Pancreas (tissue), 10 donors: ENCODE results near the gene PMM2. TPM values are rescaled to one million over a fixed set of nuclear protein-coding genes. Genes with fewer than 3 reads are reported as not detected.

Experiments used
- ATAC-seq, 4 donors: fragments of 200-7000 bp; cut with Tn5 transposase; one replicate each; pipeline versions ENCODE4 v1.8.0 to v1.9.1; 2020; ENCODE audit warnings: mild to moderate bottlenecking in 4 of 4, moderate library complexity in 4 of 4
- DNase-seq, 6 donors: peaks; one replicate each; pipeline ENCODE4 v3.0.0-alpha.2; 2020
- FAIRE-seq: peaks from 2 replicates; lab custom pipeline; 2012; peaks lifted over from hg19 to GRCh38; lab: Jason Lieb, UNC
- H3K27ac ChIP-seq, 4 donors: fragments of 200-600 bp; sonication (generic); 1 replicate in 3 of 4; 2 replicates in 1 of 4; pipeline versions ENCODE4 v1.5.0 to v1.8.0; 2020
- H3K27me3 ChIP-seq, 4 donors: fragments of 200-600 bp; one replicate each; pipeline ENCODE4 v1.8.0; 2021
- H3K36me3 ChIP-seq, 3 donors: fragments of 200-600 bp; sonication (generic) in 1 of 3; one replicate each; pipeline versions ENCODE4 v1.5.0 to v1.8.0; 2020 to 2021
- H3K4me1 ChIP-seq, 3 donors: fragments of 200-600 bp; one replicate each; pipeline ENCODE4 v1.8.0; 2021
- H3K4me3 ChIP-seq, 4 donors: fragments of 200-600 bp; sonication (generic) in 2 of 4; one replicate each; pipeline versions ENCODE4 v1.5.0 to v1.8.0; 2020 to 2021
- H3K9me3 ChIP-seq, 4 donors: fragments of 200-600 bp; one replicate each; pipeline ENCODE4 v1.8.0; 2021
- CTCF ChIP-seq, 4 donors: fragments of 200-600 bp; sonication (generic) in 3 of 4; IDR thresholded peaks; one replicate each; pipeline versions ENCODE4 v1.5.0 to v1.8.0; 2021; ENCODE audit warnings: antibody characterized with exemption in 4 of 4
- WGBS, 2 donors: extraction: QIAGEN DNeasy Blood & Tissue Kit; methylation state at CpG; one replicate each; pipeline ENCODE4 v1.1.7; 2013; 5-methylcytosine and 5-hydroxymethylcytosine counted together
- intact Hi-C, 3 donors: fragments of 100-400 bp; cut with DNase I; formaldehyde crosslinking; loops; one replicate each; pipeline versions ENCODE4 v1.11.1 to v1.14.2; 2022
- polyA plus RNA-seq, 2 donors: library from polyadenylated mRNA; stranded (reverse); fragments of 200-250 nt; gene quantifications; one replicate each; pipeline ENCODE4 v1.2.3, GENCODE V29; 2013
- total RNA-seq, 6 donors: library from RNA; stranded (reverse); fragmentation: NEBNext Ultra II Directional in 4 of 6; extraction: Animal tissue kit (Norgen Biotek cat#: 25700) in 4 of 6; gene quantifications; one replicate each; pipeline versions ENCODE4 v1.2.1 to v1.2.4, GENCODE V29; 2021 to 2023
- donor health status: healthy with polysubstance abuse.
- donor health status: DM: no; HTN: no; CAD: no; lungs with moderate emphysema.
- donor health status: DM: no; HTN: no; CAD: no.
- donor health status: control.
- donor health status: control.
- donor health status: Bipolar disorder and iron deficiency.
- donor health status: DM: yes; HTN: yes; CAD: no.
- donor health status: DM: no; HTN: no; CAD: no.
- donor health status: DM: no; HTN: no; CAD: no.
- donor health status: DM: yes; HTN: yes; CAD: no.

The PMM2 gene
- total and polyA plus RNA-seq, 8 donors, result 19.2 to 40.3 (median 28.7) TPM

- no peak overlapping the region for H3K27ac ChIP-seq
- no peaks in the 10 kb centered on the region for H3K27me3 ChIP-seq
- H3K36me3 ChIP-seq, result peaks cover 4 to 68% (median 41%) of the 10 kb centered on the region in 3 donors
- H3K9me3 ChIP-seq, result no peaks in the 10 kb centered on the region
- 87 to 90% methylated on average over 9 of the region's 9 CpGs for WGBS, 2 donors
- intact Hi-C loops, result no loop called here
- ATAC-seq, result no peak
- no peak overlapping the region for H3K4me3 ChIP-seq
- no peak for FAIRE-seq
- TF ChIP-seq CTCF (IDR thresholded peaks at IDR 0.05), result no peak
- no peaks in the 10 kb centered on the region for H3K4me1 ChIP-seq
- DNase-seq, result peak in 1 of 6 donors; percentile 38
Observed at GRCh38 chr16:8893426-8893825, 95.8 kb downstream of the PMM2 start.

GRCh38 chr16:8893976-8894690 is 96.5 kb downstream of the PMM2 start:
- 87 to 92% methylated on average over 14 of the region's 14 CpGs for WGBS, 2 donors
- no peak for ATAC-seq
- H3K9me3 ChIP-seq, result no peaks in the 10 kb centered on the region
- H3K4me3 ChIP-seq, result no peak overlapping the region
- H3K27me3 ChIP-seq, result no peaks in the 10 kb centered on the region
- H3K36me3 ChIP-seq, result peaks cover 4 to 75% (median 47%) of the 10 kb centered on the region in 3 donors
- H3K4me1 ChIP-seq, result no peaks in the 10 kb centered on the region
- intact Hi-C loops, result no loop called here
- H3K27ac ChIP-seq, result no peak overlapping the region
- no peak for TF ChIP-seq CTCF (IDR thresholded peaks at IDR 0.05)
- no peak for FAIRE-seq
- DNase-seq, result peak in 1 of 6 donors; percentile 27

- no peak overlapping the region for H3K4me3 ChIP-seq
- 94% methylated on average over 21 of the region's 21 CpGs for WGBS, 2 donors
Observed at GRCh38 chr16:8894736-8895334, 97.2 kb downstream of the PMM2 start.

GRCh38 chr16:8898660-8899318 is 101.2 kb downstream of the PMM2 start:
- FAIRE-seq (no peak), DNase-seq (no peak), ATAC-seq (no peak)
- H3K36me3 ChIP-seq, result peaks cover 4 to 95% (median 62%) of the 10 kb centered on the region in 3 donors
- intact Hi-C loops, result no loop called here
- H3K27me3 ChIP-seq, result no peaks in the 10 kb centered on the region
- no peaks in the 10 kb centered on the region for H3K4me1 ChIP-seq
- no peak overlapping the region for H3K27ac ChIP-seq
- WGBS, 2 donors, result 90 to 93% methylated on average over 3 of the region's 3 CpGs
- no peak for TF ChIP-seq CTCF (IDR thresholded peaks at IDR 0.05)
- H3K4me3 ChIP-seq, result no peak overlapping the region
- H3K9me3 ChIP-seq, result no peaks in the 10 kb centered on the region

More at GRCh38 chr16:8894736-8895334, 97.2 kb downstream of the PMM2 start:
- no peak for TF ChIP-seq CTCF (IDR thresholded peaks at IDR 0.05)
- no peak for ATAC-seq
- no peaks in the 10 kb centered on the region for H3K9me3 ChIP-seq
- H3K36me3 ChIP-seq, result peaks cover 4 to 82% (median 47%) of the 10 kb centered on the region in 3 donors
- FAIRE-seq, result no peak
- intact Hi-C loops, result no loop called here
- H3K27me3 ChIP-seq, result no peaks in the 10 kb centered on the region
- DNase-seq, result peak in 1 of 6 donors; percentile 51
- H3K27ac ChIP-seq, result no peak overlapping the region
- H3K4me1 ChIP-seq, result no peaks in the 10 kb centered on the region

Other genes with a start within 250 kb of the PMM2 start
- not detected for gene TMEM114, start 207.3 kb upstream of the PMM2 start, total RNA-seq
- not detected for gene TMEM114, start 207.3 kb upstream of the PMM2 start, polyA plus RNA-seq
- 10 to 100 TPM in 5 of 6 donors, 1 to 10 TPM in 1; 9.7 to 19.3 (median 14.3) TPM for gene METTL22, start 176.1 kb upstream of the PMM2 start, total RNA-seq
- gene METTL22, start 176.1 kb upstream of the PMM2 start, polyA plus RNA-seq, result 10 to 100 TPM; 28.6 to 38.9 TPM
- 10 to 100 TPM; 21.5 to 50.2 (median 29.1) TPM for gene ABAT, start 123.2 kb upstream of the PMM2 start, total RNA-seq
- gene ABAT, start 123.2 kb upstream of the PMM2 start, polyA plus RNA-seq, result 10 to 100 TPM; 26.0 to 30.4 TPM
- 1 to 10 TPM; 2.7 to 6.1 (median 4.4) TPM for gene TMEM186, start 200 bp upstream of the PMM2 start, total RNA-seq
- gene TMEM186, start 200 bp upstream of the PMM2 start, polyA plus RNA-seq, result 1 to 10 TPM; 3.8 to 9.3 TPM
- 10 to 100 TPM; 19.8 to 61.2 (median 22.9) TPM for gene CARHSP1, start 71.2 kb downstream of the PMM2 start, total RNA-seq
- 10 to 100 TPM; 69.0 to 78.7 TPM for gene CARHSP1, start 71.2 kb downstream of the PMM2 start, polyA plus RNA-seq
- gene LITAFD, start 84.5 kb downstream of the PMM2 start, total RNA-seq, result not detected
- gene LITAFD, start 84.5 kb downstream of the PMM2 start, polyA plus RNA-seq, result not detected
- gene USP7, start 166.1 kb downstream of the PMM2 start, total RNA-seq, result 10 to 100 TPM; 37.1 to 56.5 (median 40.6) TPM
- 10 to 100 TPM; 13.0 to 30.2 TPM for gene USP7, start 166.1 kb downstream of the PMM2 start, polyA plus RNA-seq